NOMO-1 treated with dmso at 0.1 percent for 144 hours (cell line): ENCODE data around the gene PTPRH.

Experiments used
- DNase-seq: peaks from one replicate; lab custom pipeline; 2025; ENCODE audit not compliant: unreplicated experiment; lab: John Stamatoyannopoulos, UW

Gene PTPRH

GRCh38 chr19:55246462-55247451 lies 37.5 kb upstream of the PTPRH start:
- no peak for DNase-seq

GRCh38 chr19:55245236-55245904 lies 36.1 kb upstream of the PTPRH start:
- no peak for DNase-seq

GRCh38 chr19:55244004-55244680 lies 34.8 kb upstream of the PTPRH start:
- no peak for DNase-seq

GRCh38 chr19:55242517-55242916 lies 33.2 kb upstream of the PTPRH start:
- DNase-seq, result no peak

- DNase-seq, result no peak
Observed at GRCh38 chr19:55241935-55242464, 32.7 kb upstream of the PTPRH start.

- DNase-seq, result no peak
Observed at GRCh38 chr19:55241143-55241934, 32.0 kb upstream of the PTPRH start.

- no peak for DNase-seq
Observed at GRCh38 chr19:55240713-55241020, 31.4 kb upstream of the PTPRH start.

- no peak for DNase-seq
Observed at GRCh38 chr19:55239004-55239403, 29.7 kb upstream of the PTPRH start.

- no peak for DNase-seq
Observed at GRCh38 chr19:55238030-55238429, 28.7 kb upstream of the PTPRH start.

GRCh38 chr19:55232986-55233385 lies 23.7 kb upstream of the PTPRH start:
- no peak for DNase-seq

- DNase-seq, result no peak
Observed at GRCh38 chr19:55232286-55232602, 22.9 kb upstream of the PTPRH start.

GRCh38 chr19:55231391-55232285 lies 22.3 kb upstream of the PTPRH start:
- no peak for DNase-seq

- DNase-seq, result no peak
Observed at GRCh38 chr19:55230780-55231179, 21.5 kb upstream of the PTPRH start.

- DNase-seq, result no peak
Observed at GRCh38 chr19:55230329-55230728, 21.0 kb upstream of the PTPRH start.

- DNase-seq, result no peak
Observed at GRCh38 chr19:55229789-55230182, 20.5 kb upstream of the PTPRH start.

- no peak for DNase-seq
Observed at GRCh38 chr19:55229145-55229788, 20.0 kb upstream of the PTPRH start.

- DNase-seq, result no peak
Observed at GRCh38 chr19:55228403-55229031, 19.2 kb upstream of the PTPRH start, which contains the start of gene TMEM86B. TSS of gene TMEM86B (minus strand) at chr19:55228763. CDS start at chr19:55228741, 22 bp downstream.

GRCh38 chr19:55228015-55228391 lies 18.7 kb upstream of the PTPRH start:
- no peak for DNase-seq
